ENCODE measurements around the gene TRIM23.
"Not testable (repeated sequence)": the region's sequence is repeated elsewhere in the genome, so short reads cannot be mapped to it uniquely, and the experiment has no call there.

Gene TRIM23

GRCh38 chr5:65624025-65624570 is at the start of gene TRIM23:
Gene TRIM23, minus strand, starts transcription at chr5:65624333. Its CDS starts 59 bp downstream, at chr5:65624274.
- peaks cover 15% of the 10 kb centered on the region for H3K36me3 Mint-ChIP-seq (ENCODE audit: low read depth)
- H3K9me3 Mint-ChIP-seq, result no peaks in the 10 kb centered on the region
- H3K4me1 Mint-ChIP-seq (ENCODE audit: low read depth), result peaks cover 49% of the 10 kb centered on the region
- no peaks in the 10 kb centered on the region for H3K27me3 Mint-ChIP-seq
- peak within 1 kb of the TSS; percentile 97 for H3K27ac Mint-ChIP-seq
- peak within 1 kb of the TSS; percentile 94 for H3K4me3 Mint-ChIP-seq

DNA sequence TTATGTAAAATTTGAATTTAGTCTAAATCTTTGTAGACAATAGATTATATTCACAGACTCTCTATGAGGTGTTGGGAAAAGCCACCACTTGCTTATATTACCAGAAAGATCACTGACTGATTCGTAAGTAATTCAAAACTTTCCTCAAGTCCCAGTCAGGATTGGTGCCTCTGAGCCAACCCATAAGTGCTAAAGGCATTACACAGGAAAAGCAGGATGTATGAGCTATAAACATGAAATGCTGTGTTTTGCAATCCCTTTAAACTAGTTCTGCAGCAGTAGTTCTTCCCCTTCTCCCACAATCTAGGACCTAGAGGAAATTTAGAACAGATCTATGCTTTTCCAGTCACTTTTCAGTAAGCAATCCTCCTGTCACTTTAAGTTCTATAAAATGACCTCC is 48.7 kb upstream of the TRIM23 start:
- H3K4me3 Mint-ChIP-seq, result no peak overlapping the region
- H3K36me3 Mint-ChIP-seq (ENCODE audit: low read depth), result peaks cover 43% of the 10 kb centered on the region
- no peaks in the 10 kb centered on the region for H3K27me3 Mint-ChIP-seq
- H3K27ac Mint-ChIP-seq, result no peak overlapping the region
- peaks cover 26% of the 10 kb centered on the region for H3K4me1 Mint-ChIP-seq (ENCODE audit: low read depth)
- H3K9me3 Mint-ChIP-seq, result no peaks in the 10 kb centered on the region

DNA sequence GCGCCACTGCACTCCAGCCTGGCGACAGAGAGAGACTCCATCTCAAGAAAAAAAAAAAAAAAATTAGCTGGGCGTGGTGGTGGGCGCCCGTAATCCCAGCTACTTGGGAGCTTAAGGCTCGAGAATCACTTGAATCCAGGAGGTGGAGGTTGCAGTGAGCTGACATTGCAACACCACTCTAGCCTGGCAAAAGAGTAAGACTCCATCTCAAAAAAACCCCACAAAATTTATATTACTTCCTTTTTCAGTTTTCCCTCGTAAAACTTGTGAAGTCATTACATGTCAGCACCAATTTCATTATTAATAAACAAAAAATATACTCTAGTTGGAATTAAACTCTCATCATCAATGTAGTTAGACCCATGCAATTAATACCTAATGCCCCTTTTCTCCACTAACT is 44.6 kb upstream of the TRIM23 start:
- H3K27me3 Mint-ChIP-seq, result no peaks in the 10 kb centered on the region
- H3K27ac Mint-ChIP-seq, result no peak overlapping the region
- H3K9me3 Mint-ChIP-seq, result no peaks in the 10 kb centered on the region
- H3K36me3 Mint-ChIP-seq (ENCODE audit: low read depth), result peaks cover 28% of the 10 kb centered on the region
- H3K4me3 Mint-ChIP-seq, result no peak overlapping the region
- no peaks in the 10 kb centered on the region for H3K4me1 Mint-ChIP-seq (ENCODE audit: low read depth)

DNA sequence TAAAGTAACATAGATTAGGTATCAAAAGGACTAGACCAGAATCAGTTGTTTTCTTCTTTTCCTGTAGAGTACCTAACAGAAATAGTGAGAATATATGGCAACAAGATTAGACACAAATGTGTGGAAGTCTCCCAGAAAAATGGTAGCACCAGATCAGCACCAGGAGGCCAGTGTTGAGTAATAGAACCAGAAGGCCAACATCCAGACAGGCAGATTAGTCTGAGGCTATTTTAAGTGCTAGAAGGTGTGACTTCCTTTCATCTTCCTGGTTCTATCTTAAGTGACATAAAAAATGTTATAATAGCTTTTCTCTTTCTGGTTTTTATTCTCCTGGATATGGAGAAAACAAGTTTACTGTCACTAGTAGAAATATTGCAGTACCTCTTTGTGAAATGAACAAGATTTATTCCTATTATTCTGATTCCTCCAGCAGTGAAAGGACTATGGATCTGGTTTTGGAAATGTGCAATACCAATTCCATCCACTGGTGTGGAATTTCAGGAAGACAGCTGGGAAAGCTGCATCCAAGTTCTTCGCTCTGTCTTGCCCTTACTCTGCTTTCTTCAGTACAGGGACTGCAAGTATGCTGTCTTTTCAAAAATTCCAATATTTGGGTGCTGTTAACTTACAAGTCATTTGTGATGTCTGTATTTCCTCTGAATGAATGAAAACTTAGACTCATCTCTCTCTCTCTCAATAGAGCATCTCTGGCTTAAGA is 39.8 kb upstream of the TRIM23 start:
- Mint-ChIP-seq H3K4me3 (no peak overlapping the region), H3K9me3 (no peaks in the 10 kb centered on the region), H3K36me3 (ENCODE audit: low read depth) (peaks cover 40% of the 10 kb centered on the region), H3K27ac (peak overlapping the region; percentile 69), H3K4me1 (ENCODE audit: low read depth) (peaks cover 3% of the 10 kb centered on the region), H3K27me3 (no peaks in the 10 kb centered on the region)

- Mint-ChIP-seq H3K36me3 (ENCODE audit: low read depth) (peaks cover 26% of the 10 kb centered on the region), H3K4me1 (ENCODE audit: low read depth) (no peaks in the 10 kb centered on the region), H3K9me3 (no peaks in the 10 kb centered on the region), H3K4me3 (no peak overlapping the region), H3K27ac (no peak overlapping the region), H3K27me3 (no peaks in the 10 kb centered on the region)
These were observed 30.6 kb upstream of the TRIM23 start for GRCh38 chr5:65654713-65655112.

DNA sequence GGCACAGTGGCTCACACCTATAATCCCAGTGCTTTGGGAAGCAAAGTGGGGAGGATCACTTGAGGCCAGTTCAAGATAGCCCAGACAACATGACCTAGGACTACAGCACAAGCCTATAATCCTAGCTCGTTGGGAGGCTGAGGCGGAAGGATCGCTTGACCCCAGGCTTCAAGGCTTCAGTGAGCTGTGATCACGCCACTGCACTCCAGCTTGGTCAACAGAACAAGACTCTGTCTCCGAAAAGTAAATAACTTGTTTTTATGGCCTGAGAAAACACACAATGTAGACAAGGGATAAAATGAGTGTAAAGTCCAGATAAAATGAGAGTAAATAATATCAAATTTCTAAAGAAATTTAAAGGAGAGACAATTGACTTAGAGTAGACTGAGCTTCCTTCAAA is 27.0 kb upstream of the TRIM23 start:
- H3K9me3 Mint-ChIP-seq, result no peaks in the 10 kb centered on the region
- no peaks in the 10 kb centered on the region for H3K27me3 Mint-ChIP-seq
- no peak overlapping the region for H3K4me3 Mint-ChIP-seq
- no peak overlapping the region for H3K27ac Mint-ChIP-seq
- no peaks in the 10 kb centered on the region for H3K4me1 Mint-ChIP-seq (ENCODE audit: low read depth)
- H3K36me3 Mint-ChIP-seq (ENCODE audit: low read depth), result peaks cover 32% of the 10 kb centered on the region

DNA sequence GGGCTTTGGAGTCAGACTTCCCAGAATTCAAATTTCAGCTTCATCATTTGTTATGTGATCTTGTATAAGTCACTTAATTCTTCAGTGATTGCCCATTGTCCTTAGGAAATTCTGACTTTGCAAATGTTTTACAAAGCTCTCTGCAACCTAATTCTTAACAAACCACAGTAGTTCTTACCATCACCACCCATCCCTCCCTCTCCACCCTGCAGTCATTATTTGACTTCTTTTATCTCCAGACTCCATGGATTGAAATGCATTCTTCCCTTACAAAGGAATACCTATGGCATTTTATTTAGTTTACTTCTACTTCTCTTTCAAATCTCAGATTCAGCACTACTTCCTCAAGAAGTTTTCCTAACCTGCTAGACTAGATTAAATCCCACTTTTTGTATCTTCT is 23.8 kb upstream of the TRIM23 start:
- H3K36me3 Mint-ChIP-seq (ENCODE audit: low read depth), result peaks cover 43% of the 10 kb centered on the region

GRCh38 chr5:65646938-65647337 is 22.8 kb upstream of the TRIM23 start:
- Mint-ChIP-seq H3K4me3 (no peak overlapping the region), H3K27ac (no peak overlapping the region), H3K27me3 (no peaks in the 10 kb centered on the region), H3K9me3 (no peaks in the 10 kb centered on the region), H3K4me1 (ENCODE audit: low read depth) (no peaks in the 10 kb centered on the region), H3K36me3 (ENCODE audit: low read depth) (peaks cover 38% of the 10 kb centered on the region)

More for the DNA sequence above, 23.8 kb upstream of the TRIM23 start:
- H3K4me1 Mint-ChIP-seq (ENCODE audit: low read depth), result no peaks in the 10 kb centered on the region
- no peaks in the 10 kb centered on the region for H3K9me3 Mint-ChIP-seq
- no peak overlapping the region for H3K4me3 Mint-ChIP-seq
- H3K27me3 Mint-ChIP-seq, result no peaks in the 10 kb centered on the region
- no peak overlapping the region for H3K27ac Mint-ChIP-seq

DNA sequence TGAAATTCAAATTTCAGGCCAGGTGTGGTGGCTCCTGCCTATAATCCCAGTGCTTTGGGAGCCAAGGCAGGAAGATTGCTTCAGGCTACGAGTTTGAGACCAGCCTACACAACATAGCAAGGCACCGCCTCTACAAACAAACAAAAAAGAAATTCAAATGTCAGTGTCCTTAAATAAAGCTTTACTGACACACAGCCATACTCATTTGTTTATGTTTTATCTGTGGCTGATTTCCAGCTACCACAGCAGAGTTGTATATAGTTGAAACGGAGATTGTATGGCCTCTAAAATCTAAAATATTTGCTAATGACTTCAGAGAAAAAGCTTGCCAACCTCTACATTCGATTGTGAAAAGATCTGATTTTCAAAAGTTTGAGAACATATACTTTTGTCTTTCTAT is 16.1 kb upstream of the TRIM23 start:
- H3K4me3 Mint-ChIP-seq, result no peak overlapping the region
- H3K36me3 Mint-ChIP-seq (ENCODE audit: low read depth), result peaks cover 39% of the 10 kb centered on the region
- H3K27me3 Mint-ChIP-seq, result no peaks in the 10 kb centered on the region
- no peaks in the 10 kb centered on the region for H3K4me1 Mint-ChIP-seq (ENCODE audit: low read depth)
- no peak overlapping the region for H3K27ac Mint-ChIP-seq
- H3K9me3 Mint-ChIP-seq, result no peaks in the 10 kb centered on the region

- Mint-ChIP-seq H3K9me3 (no peaks in the 10 kb centered on the region), H3K27ac (no peak overlapping the region), H3K4me3 (no peak overlapping the region), H3K36me3 (ENCODE audit: low read depth) (peaks cover 26% of the 10 kb centered on the region), H3K27me3 (no peaks in the 10 kb centered on the region), H3K4me1 (ENCODE audit: low read depth) (peaks cover 23% of the 10 kb centered on the region)
These were observed 6.8 kb upstream of the TRIM23 start for GRCh38 chr5:65630981-65631380.

DNA sequence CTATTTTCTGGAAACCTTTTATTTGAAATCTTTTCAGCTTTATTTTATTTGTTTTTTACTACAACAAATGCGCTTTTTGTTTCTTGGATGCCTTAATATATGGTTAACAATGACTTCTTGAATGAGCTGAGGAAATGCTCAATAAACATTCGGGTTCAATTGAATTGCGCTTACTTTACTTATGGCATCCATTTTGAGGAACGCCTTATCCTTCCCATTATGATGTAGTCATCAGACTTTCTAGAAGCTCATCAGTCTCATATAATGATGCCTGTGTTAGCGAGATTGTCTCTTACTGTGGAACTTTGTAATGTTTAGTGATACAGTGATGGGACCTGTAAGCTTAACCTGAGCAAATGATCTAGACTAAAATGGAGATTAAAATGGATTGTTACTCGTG is 1.6 kb upstream of the TRIM23 start:
- Mint-ChIP-seq H3K27ac (peak overlapping the region; percentile 97), H3K9me3 (no peaks in the 10 kb centered on the region), H3K36me3 (ENCODE audit: low read depth) (peaks cover 19% of the 10 kb centered on the region), H3K27me3 (no peaks in the 10 kb centered on the region), H3K4me1 (ENCODE audit: low read depth) (peaks cover 50% of the 10 kb centered on the region), H3K4me3 (peak overlapping the region; percentile 94)

GRCh38 chr5:65624571-65625555 is 730 bp upstream of the TRIM23 start, which contains the start of the genes SHLD3 and TRAPPC13:
Gene SHLD3, plus strand, starts transcription at chr5:65625027. Its CDS starts 4,561 bp downstream, at chr5:65629588.
Gene TRAPPC13, plus strand, starts transcription at chr5:65625027. Its CDS starts 34 bp downstream, at chr5:65625061.
- H3K27me3 Mint-ChIP-seq, result no peaks in the 10 kb centered on the region
- H3K9me3 Mint-ChIP-seq, result no peaks in the 10 kb centered on the region
- peaks cover 49% of the 10 kb centered on the region for H3K4me1 Mint-ChIP-seq (ENCODE audit: low read depth)
- peak within 1 kb of the TSS; percentile 97 for H3K27ac Mint-ChIP-seq
- peaks cover 17% of the 10 kb centered on the region for H3K36me3 Mint-ChIP-seq (ENCODE audit: low read depth)
- H3K4me3 Mint-ChIP-seq, result peak within 1 kb of the TSS; percentile 94

- peak overlapping the region; percentile 94 for H3K4me3 Mint-ChIP-seq
- peak overlapping the region; percentile 97 for H3K27ac Mint-ChIP-seq
- no peaks in the 10 kb centered on the region for H3K27me3 Mint-ChIP-seq
- H3K36me3 Mint-ChIP-seq (ENCODE audit: low read depth), result peaks cover 15% of the 10 kb centered on the region
- no peaks in the 10 kb centered on the region for H3K9me3 Mint-ChIP-seq
- peaks cover 49% of the 10 kb centered on the region for H3K4me1 Mint-ChIP-seq (ENCODE audit: low read depth)
These were observed 651 bp downstream of the TRIM23 start for GRCh38 chr5:65623482-65623881.

- not testable (repeated sequence) for H3K9me3 Mint-ChIP-seq, H3K27ac Mint-ChIP-seq, H3K27me3 Mint-ChIP-seq
- peaks cover 46% of the 10 kb centered on the region for H3K4me1 Mint-ChIP-seq (ENCODE audit: low read depth)
- H3K36me3 Mint-ChIP-seq (ENCODE audit: low read depth), result peaks cover 18% of the 10 kb centered on the region
- peak overlapping the region; percentile 94 for H3K4me3 Mint-ChIP-seq
These were observed 2.2 kb downstream of the TRIM23 start for GRCh38 chr5:65621961-65622360.

DNA sequence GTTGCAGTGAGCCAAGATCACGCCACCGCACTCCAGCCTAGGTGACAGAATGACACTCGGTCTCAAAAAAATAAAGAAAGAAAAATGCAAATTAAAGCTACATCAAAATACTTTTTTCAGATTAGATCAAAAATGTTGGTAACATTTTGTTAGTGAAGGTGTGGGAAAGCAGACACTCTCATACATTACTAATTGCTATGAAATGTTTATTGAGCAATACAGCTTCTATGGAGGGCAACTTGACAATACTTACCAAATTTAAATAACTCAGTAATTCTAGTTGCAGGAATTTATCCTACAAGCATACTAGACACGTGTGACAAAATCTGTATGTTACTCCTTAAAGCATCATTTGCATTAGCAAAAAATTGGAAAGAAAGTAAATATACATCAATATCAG is 4.1 kb downstream of the TRIM23 start:
- peaks cover 29% of the 10 kb centered on the region for H3K36me3 Mint-ChIP-seq (ENCODE audit: low read depth)

More for the DNA sequence above, 4.1 kb downstream of the TRIM23 start:
- H3K4me3 Mint-ChIP-seq, result no peak overlapping the region
- no peaks in the 10 kb centered on the region for H3K9me3 Mint-ChIP-seq
- H3K4me1 Mint-ChIP-seq (ENCODE audit: low read depth), result peaks cover 34% of the 10 kb centered on the region
- no peak overlapping the region for H3K27ac Mint-ChIP-seq
- no peaks in the 10 kb centered on the region for H3K27me3 Mint-ChIP-seq

Data from stimulated activated naive CD8-positive, alpha-beta T cell treated with anti-CD3 and anti-CD28 coated beads, Interleukin-15, Interleukin-2, amounts not matched to agents 100 ng/mL and 50 ng/mL, for 24 hours (primary cell).